Measurements from ENCODE around the gene IL16. TPM values are rescaled to one million over a fixed set of nuclear protein-coding genes. Genes with fewer than 3 reads are reported as not detected.
A peak's percentile ranks its signal among the peaks of the same experiment; 100 is the strongest.

Gene IL16
- total RNA-seq, 1 experiment from 2014 or later: 0.03 TPM

GRCh38 chr15:81274255-81274654 lies 77.6 kb downstream of the IL16 start:
- no peak for DNase-seq (ENCODE audit: low read depth)

GRCh38 chr15:81274931-81275707 lies 78.4 kb downstream of the IL16 start:
- DNase-seq (ENCODE audit: low read depth): peak; percentile 65

- DNase-seq (ENCODE audit: low read depth): no peak
Observed at GRCh38 chr15:81275711-81276392, 79.2 kb downstream of the IL16 start.

- DNase-seq (ENCODE audit: low read depth): no peak
Observed at GRCh38 chr15:81276967-81277366, 80.3 kb downstream of the IL16 start.

- DNase-seq (ENCODE audit: low read depth): no peak
Observed at GRCh38 chr15:81277851-81278250, 81.2 kb downstream of the IL16 start.

GRCh38 chr15:81278306-81279029 lies 81.8 kb downstream of the IL16 start:
- no peak for DNase-seq (ENCODE audit: low read depth)

- DNase-seq (ENCODE audit: low read depth): no peak
Observed at GRCh38 chr15:81279621-81280485, 83.2 kb downstream of the IL16 start.

GRCh38 chr15:81280696-81281455 lies 84.2 kb downstream of the IL16 start:
- no peak for DNase-seq (ENCODE audit: low read depth)

GRCh38 chr15:81281456-81281735 lies 84.7 kb downstream of the IL16 start:
- no peak for DNase-seq (ENCODE audit: low read depth)

GRCh38 chr15:81281766-81282605 lies 85.3 kb downstream of the IL16 start:
- no peak for DNase-seq (ENCODE audit: low read depth)

- no peak for DNase-seq (ENCODE audit: low read depth)
Observed at GRCh38 chr15:81282606-81282895, 85.9 kb downstream of the IL16 start.

GRCh38 chr15:81282911-81283310 lies 86.2 kb downstream of the IL16 start:
- no peak for DNase-seq (ENCODE audit: low read depth)

- DNase-seq (ENCODE audit: low read depth): no peak
Observed at GRCh38 chr15:81284256-81285031, 87.8 kb downstream of the IL16 start.

- no peak for DNase-seq (ENCODE audit: low read depth)
Observed at GRCh38 chr15:81285461-81285860, 88.8 kb downstream of the IL16 start.

GRCh38 chr15:81286621-81287121 lies 90.0 kb downstream of the IL16 start:
- DNase-seq (ENCODE audit: low read depth): no peak

GRCh38 chr15:81288040-81288439 lies 91.4 kb downstream of the IL16 start:
- no peak for DNase-seq (ENCODE audit: low read depth)

GRCh38 chr15:81288616-81289015 lies 91.9 kb downstream of the IL16 start:
- no peak for DNase-seq (ENCODE audit: low read depth)

- no peak for DNase-seq (ENCODE audit: low read depth)
Observed at GRCh38 chr15:81289910-81290309, 93.2 kb downstream of the IL16 start.

GRCh38 chr15:81291916-81292522 lies 95.3 kb downstream of the IL16 start:
- no peak for DNase-seq (ENCODE audit: low read depth)
